ENCODE data around the gene PPY. TPM values are rescaled to one million over a fixed set of nuclear protein-coding genes. Genes with fewer than 3 reads are reported as not detected.

PPY gene
- total RNA-seq, 1 experiment from 2014 or later = not detected

GRCh38 chr17:43907998-43908721 is 34.1 kb downstream of the PPY start:
- Histone ChIP-seq H2BK20ac (ENCODE audit: low read depth, low read length, poor library complexity, severe bottlenecking) (no peak overlapping the region), H2BK12ac (ENCODE audit: insufficient read length, low read depth, low read length) (no peak overlapping the region), H2BK120ac (ENCODE audit: low read depth, low read length, poor library complexity, severe bottlenecking) (no peak overlapping the region), H4K5ac (ENCODE audit: insufficient read length, low read depth, low read length) (no peak overlapping the region), H2BK15ac (ENCODE audit: low read depth, low read length) (no peak overlapping the region), H3K27ac (ENCODE audit: insufficient read length, low read depth, low read length) (no peak overlapping the region), H3K23ac (ENCODE audit: insufficient read length, low read depth, low read length) (no peak overlapping the region), H2AK5ac (ENCODE audit: insufficient read length, low read length) (no peak overlapping the region), H3K23me2 (ENCODE audit: insufficient read length, low read depth, low read length, poor library complexity, severe bottlenecking) (peaks cover 29% of the 10 kb centered on the region), H2BK5ac (ENCODE audit: insufficient read length, low read length) (no peak overlapping the region), H3K9ac (ENCODE audit: extremely low read depth, insufficient read length, low read length) (no peak overlapping the region), H2AFZ (ENCODE audit: low read length) (no peak overlapping the region), H3K4ac (ENCODE audit: low read depth, low read length) (no peak overlapping the region), H3K14ac (ENCODE audit: insufficient read depth, low read length) (no peak overlapping the region), H3K79me2 (ENCODE audit: insufficient read depth, low read length) (no peaks in the 10 kb centered on the region), H3K56ac (ENCODE audit: insufficient read length, low read depth, low read length) (no peak overlapping the region), H4K91ac (ENCODE audit: insufficient read length, low read depth, low read length) (no peak overlapping the region), H3K79me1 (ENCODE audit: insufficient read depth, low read depth, low read length, poor library complexity, severe bottlenecking) (no peaks in the 10 kb centered on the region), H3T11ph (ENCODE audit: low read length) (no peak overlapping the region), H4K8ac (replicated peaks; ENCODE audit: insufficient read length, low read depth, low read length) (no peak overlapping the region), H3K9me3 (ENCODE audit: control insufficient read depth, low read depth, low read length) (no peaks in the 10 kb centered on the region), H3K27me3 (ENCODE audit: insufficient read depth, low read length) (no peaks in the 10 kb centered on the region), H3K4me1 (ENCODE audit: insufficient read depth, low read length) (no peaks in the 10 kb centered on the region; the same call in 1 of the 2 replicates), H4K20me1 (ENCODE audit: control insufficient read depth, insufficient read depth, insufficient read length) (no peaks in the 10 kb centered on the region), H3K18ac (ENCODE audit: insufficient read length, low read depth, low read length) (no peak overlapping the region), H3K4me2 (ENCODE audit: insufficient read depth, insufficient read length, low read length) (peak overlapping the region; percentile 65)
- DNase-seq = peak; percentile 86
- Mint-ChIP-seq H3K36me3 (ENCODE audit: insufficient read depth in 1 of 3, low read depth in 3 of 3) (no peaks in the 10 kb centered on the region), H3K4me1 (peaks cover 20 to 24% of the 10 kb centered on the region in 2 experiments), H3K9me3 (no peaks in the 10 kb centered on the region), H3K27ac (no peak overlapping the region), H3K4me3 (peak overlapping the region; percentile 69 to 89), H3K27me3 (ENCODE audit: low read depth) (peaks cover 56% of the 10 kb centered on the region)
- no CpG with 5 or more reads among the region's 26 CpGs for WGBS (ENCODE audit: extremely low coverage, insufficient read length, low lambda C conversion rate)
- TF ChIP-seq CTCF (conservative IDR thresholded peaks at IDR 0.05) = no peak

Measured in H9 (cell line).